ENCODE measurements around the gene PIP5K1C.
A peak's percentile ranks its signal among the peaks of the same experiment; 100 is the strongest.
"Not testable (repeated sequence)": the region's sequence is repeated elsewhere in the genome, so short reads cannot be mapped to it uniquely, and the experiment has no call there.

Gene PIP5K1C

DNA sequence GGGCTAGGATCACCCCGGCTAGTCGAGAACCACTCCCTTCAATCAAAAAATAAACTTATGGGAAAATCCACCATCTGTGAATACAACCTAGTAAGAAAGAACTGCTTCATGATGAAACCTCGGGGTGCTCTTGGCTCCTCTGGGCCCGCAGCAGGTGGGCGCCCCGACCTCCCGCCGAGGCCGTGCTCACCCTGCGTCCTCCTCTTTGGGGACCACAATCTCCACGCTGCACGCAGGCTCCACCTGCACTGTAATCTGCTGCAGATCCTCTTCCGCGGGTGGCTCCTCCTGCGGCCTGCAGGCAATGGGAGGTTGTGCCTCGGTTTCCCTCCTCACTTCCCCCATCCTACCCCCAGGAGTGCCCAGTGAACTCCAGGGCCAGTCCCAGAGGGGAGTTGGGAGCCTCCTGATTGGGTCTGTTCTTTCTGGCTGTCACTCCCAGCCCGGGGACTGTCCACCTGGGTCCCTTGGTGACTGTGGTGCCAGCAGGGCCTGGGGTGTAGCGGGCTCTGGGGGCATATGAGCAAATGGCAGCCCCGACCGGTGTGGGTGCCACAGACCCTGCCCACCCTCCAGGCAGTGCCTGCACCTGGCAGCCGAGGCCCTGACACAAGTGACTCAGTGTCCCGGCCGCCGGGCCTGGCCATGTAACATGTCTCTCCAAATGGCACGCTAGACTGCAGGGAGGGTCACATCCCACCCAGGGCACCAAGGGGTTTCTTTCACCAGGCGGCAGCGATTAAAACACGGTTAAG, 58.6 kb downstream of the PIP5K1C start:
- peaks cover 61% of the 10 kb centered on the region for H3K36me3 Mint-ChIP-seq
- H3K9me3 Mint-ChIP-seq: no peaks in the 10 kb centered on the region
- no peaks in the 10 kb centered on the region for H3K27me3 Mint-ChIP-seq
- H3K4me3 Mint-ChIP-seq: no peak overlapping the region
- no peak for ATAC-seq
- H3K27ac Mint-ChIP-seq: no peak overlapping the region
- H3K4me1 Mint-ChIP-seq: no peaks in the 10 kb centered on the region

DNA sequence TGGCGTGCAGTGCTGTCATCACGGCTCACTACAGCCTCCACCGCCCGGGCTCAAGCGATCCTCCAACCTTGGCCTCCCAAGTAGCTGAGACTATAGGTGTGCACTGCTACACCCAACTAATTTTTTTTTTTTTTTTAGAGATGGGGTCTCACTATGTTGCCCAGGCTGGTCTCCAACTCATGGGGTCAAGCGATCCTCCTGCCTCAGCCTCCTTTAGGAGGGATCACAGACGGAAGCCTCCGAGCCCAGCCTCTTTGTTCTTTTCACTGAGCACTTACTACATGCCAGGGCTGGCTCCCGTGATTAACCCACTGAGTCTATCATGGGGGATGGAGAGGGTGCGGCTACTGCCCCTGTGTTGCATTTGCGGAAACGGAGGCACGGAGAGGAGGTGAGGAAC, 60.8 kb downstream of the PIP5K1C start:
- no peaks in the 10 kb centered on the region for H3K27me3 Mint-ChIP-seq
- no peaks in the 10 kb centered on the region for H3K4me1 Mint-ChIP-seq
- H3K27ac Mint-ChIP-seq: no peak overlapping the region
- H3K36me3 Mint-ChIP-seq: peaks cover 50% of the 10 kb centered on the region
- no peak for ATAC-seq
- H3K9me3 Mint-ChIP-seq: no peaks in the 10 kb centered on the region
- H3K4me3 Mint-ChIP-seq: no peak overlapping the region

DNA sequence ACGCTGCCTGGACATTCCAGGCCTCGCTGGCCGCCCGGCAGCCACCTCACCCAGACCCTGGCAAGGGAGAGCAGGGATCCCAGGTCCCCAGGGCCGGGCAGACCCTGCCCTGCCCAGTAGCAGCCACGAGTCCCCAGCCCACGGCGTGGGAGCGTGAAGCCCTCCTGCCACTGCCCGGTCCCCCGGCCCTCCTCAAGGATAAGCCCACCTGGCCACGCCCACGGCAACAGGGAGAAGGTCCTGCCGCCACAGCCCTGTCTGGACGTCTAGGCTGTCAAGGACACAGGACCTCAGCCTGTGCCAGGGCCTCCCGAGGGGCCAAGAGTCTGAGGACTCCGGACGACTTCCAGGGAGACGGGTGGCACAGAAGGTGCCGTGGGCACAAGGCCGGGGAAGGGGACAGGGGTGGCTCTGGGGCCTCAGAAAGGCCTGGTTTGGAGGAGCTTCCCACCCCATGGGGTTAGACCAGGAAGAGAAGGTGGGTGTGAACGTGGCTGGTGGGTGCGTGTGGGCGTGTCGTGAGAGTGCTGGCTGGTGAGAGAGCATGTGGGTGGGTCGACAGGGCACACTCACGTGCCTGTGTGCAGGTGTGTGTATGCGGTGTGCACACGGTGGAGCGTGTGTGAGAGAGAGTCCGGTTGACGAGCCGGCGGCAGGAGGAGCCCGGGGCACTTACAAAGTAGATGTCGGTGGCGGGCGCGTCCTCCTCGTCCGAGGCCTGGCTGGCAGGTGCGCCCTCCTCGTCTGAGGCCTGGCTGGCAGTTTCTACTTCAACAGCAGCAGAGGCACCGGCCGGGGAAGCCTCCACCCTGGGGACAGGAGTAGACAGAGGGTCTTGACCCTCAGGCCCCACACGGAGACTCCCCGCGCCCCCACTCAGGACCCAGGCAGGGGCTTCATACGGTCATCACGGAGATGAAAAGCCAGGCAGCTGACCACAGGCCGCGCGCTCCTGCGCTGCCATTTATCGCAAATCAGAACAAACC, 61.8 kb downstream of the PIP5K1C start:
- Mint-ChIP-seq H3K27ac (no peak overlapping the region), H3K4me1 (no peaks in the 10 kb centered on the region), H3K9me3 (no peaks in the 10 kb centered on the region), H3K27me3 (no peaks in the 10 kb centered on the region), H3K4me3 (no peak overlapping the region), H3K36me3 (peaks cover 45% of the 10 kb centered on the region)
- peak; percentile 22 for ATAC-seq

DNA sequence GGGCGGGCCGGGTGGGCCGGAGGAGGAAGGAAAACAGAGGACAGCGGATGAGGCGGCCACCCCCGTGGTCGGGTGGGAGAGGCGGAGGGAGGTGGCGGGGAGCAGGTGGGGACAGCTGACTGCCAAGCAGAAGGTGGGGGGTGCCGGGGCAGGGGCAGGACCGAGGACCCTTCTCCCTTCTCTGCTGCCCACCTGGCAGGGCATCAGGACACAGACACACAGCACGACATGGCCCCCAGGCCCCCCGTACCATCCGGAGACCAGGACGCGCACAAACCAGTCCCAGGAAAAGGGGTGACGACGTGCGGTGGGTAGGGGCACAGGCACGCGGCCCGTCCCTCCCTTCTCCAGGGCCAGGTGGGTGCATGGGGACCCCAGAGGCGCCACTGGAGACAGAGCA, 62.6 kb downstream of the PIP5K1C start:
- peak; percentile 20 for ATAC-seq
- Mint-ChIP-seq H3K27ac (no peak overlapping the region), H3K36me3 (peaks cover 38% of the 10 kb centered on the region), H3K4me3 (no peak overlapping the region), H3K9me3 (no peaks in the 10 kb centered on the region), H3K27me3 (no peaks in the 10 kb centered on the region), H3K4me1 (no peaks in the 10 kb centered on the region)

DNA sequence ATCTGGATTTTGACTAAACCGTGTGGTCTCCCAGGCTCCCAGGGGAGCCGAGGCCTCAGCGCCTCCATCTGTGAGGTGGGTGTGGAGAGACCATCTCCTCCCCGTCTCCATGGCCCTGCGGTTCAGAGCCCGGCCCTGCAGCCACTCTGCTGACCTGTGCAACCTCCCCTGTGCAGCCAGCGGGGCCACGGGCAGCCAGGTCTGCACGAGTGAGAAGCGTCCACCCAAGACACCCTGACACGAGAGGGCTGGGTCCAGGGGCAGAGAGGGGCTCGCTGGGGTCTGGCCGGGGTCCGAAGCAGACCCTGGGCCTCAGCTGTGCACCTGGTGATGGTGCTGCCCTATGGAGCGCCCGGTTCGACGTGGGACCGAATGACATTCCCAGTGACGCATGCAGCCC, 63.3 kb downstream of the PIP5K1C start:
- Mint-ChIP-seq H3K27me3 (no peaks in the 10 kb centered on the region), H3K4me3 (no peak overlapping the region), H3K27ac (no peak overlapping the region), H3K36me3 (peaks cover 38% of the 10 kb centered on the region), H3K4me1 (no peaks in the 10 kb centered on the region), H3K9me3 (no peaks in the 10 kb centered on the region)
- no peak for ATAC-seq

DNA sequence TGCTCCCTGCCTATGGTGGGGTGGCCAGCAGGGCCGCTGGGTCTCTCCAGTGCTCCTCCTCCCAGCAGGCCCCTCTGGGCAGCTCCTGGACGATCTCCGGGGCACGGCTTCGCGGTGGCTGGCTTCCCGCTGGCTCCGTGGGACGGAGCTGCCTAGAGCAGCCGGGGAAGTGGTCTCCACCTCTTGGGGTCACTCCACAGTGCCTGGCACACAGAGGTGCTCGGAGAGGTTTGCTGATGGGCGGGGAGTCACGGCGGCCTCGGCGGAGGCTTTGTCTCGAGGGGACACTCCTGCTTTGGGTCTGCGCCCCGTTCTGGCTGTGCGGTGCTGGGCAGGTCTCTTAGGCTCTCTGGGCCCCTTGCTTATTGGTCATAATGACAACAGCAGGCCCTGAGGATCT, 63.8 kb downstream of the PIP5K1C start:
- ATAC-seq: no peak
- Mint-ChIP-seq H3K4me3 (no peak overlapping the region), H3K36me3 (peaks cover 34% of the 10 kb centered on the region), H3K4me1 (no peaks in the 10 kb centered on the region), H3K9me3 (no peaks in the 10 kb centered on the region), H3K27me3 (no peaks in the 10 kb centered on the region), H3K27ac (no peak overlapping the region)

DNA sequence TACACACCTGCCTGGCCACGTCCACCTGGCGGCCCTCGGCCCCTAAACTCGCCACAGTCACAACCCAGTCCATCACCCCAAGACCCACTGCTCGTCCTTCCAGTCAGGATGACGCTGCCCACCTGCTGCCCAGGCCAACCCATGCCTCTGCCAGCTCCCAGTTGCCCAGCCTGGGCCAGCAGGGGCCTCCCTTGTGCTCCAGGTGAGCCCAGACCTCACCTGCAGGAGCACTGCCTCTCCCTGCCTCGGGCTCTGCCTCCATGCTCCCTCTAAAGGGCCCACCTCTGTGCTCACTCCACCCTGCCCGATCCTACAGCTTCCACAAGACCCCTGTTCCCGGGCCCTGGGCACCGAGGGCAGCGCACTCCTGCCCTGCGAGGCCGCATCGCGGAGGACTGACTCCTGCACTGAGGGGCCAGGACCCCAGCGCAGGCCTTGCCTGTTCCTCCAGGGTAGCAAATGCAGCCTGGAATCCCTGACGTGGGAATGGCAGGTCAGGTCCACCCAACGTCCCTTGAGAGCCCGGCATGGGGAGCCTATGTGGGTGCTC, 65.7 kb downstream of the PIP5K1C start:
- Mint-ChIP-seq H3K27me3 (no peaks in the 10 kb centered on the region), H3K4me3 (no peak overlapping the region), H3K4me1 (no peaks in the 10 kb centered on the region), H3K36me3 (peaks cover 36% of the 10 kb centered on the region), H3K9me3 (no peaks in the 10 kb centered on the region), H3K27ac (peak overlapping the region; percentile 31)
- no peak for ATAC-seq

DNA sequence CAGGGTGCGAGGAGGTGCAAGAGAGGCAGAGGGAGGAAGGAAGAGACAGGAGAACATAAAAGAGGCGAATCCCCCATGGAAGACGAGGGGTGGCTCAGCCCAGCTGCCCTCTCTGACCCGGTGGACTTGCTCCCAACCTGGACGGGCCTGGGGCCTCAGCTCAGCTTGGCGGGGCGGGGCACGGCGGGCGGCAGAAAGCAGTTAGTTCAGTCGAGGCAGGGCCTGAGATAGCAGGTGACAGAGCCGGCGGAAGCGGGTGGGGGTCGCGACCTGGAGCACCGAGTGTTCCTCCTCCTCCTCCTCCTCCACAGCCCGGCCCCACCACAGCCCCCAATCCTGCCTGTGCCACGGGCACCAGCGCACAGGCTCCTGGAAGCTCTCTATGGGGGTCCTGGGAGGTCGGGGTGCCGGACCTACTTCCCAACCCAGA, 66.7 kb downstream of the PIP5K1C start:
- Mint-ChIP-seq H3K4me3 (no peak overlapping the region), H3K9me3 (no peaks in the 10 kb centered on the region), H3K27me3 (no peaks in the 10 kb centered on the region), H3K27ac (no peak overlapping the region), H3K36me3 (peaks cover 28% of the 10 kb centered on the region), H3K4me1 (no peaks in the 10 kb centered on the region)
- ATAC-seq: no peak

DNA sequence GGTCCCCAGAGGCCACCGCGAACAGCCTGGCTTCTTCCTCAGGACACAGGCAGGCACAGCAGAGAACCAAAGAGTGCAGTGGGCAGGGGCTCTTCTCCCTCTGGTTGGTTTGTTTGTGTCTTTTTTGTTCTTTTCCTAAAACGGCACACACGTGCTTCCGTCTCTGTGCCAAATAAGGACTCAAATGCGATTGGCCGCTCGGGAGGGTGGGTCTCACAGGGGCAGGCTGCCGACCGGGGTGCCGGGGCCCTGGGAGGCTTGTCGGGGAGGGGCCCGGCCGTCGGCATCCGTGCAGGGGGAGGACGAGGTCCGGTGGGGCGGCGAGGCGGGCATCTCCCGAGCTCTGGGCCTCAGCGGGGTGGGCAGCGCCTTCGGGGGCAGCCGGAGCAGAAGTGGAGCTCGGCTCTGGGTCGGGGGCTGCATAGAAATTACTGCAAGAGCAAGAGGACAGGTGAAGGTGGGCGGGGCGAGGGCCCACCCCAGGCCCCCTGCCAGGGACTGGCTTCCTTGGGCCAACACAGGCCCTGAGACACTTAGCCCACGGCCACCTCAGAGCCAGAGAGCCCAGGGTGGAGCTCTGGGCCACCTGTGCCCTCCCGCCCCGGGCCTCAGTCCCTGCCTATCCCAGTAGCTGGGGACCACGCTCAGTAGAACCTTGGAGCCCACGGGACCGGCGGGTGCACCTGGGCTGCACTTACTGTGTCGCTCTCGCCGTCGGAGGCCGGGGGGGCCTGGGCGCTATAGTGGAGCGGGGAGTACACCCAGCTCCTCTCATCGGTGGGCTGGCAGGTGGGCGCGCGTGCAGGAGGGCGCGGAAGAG, 67.3 kb downstream of the PIP5K1C start:
- H3K4me1 Mint-ChIP-seq: no peaks in the 10 kb centered on the region
- H3K27me3 Mint-ChIP-seq: no peaks in the 10 kb centered on the region
- no peaks in the 10 kb centered on the region for H3K9me3 Mint-ChIP-seq
- peak; percentile 28 for ATAC-seq
- peaks cover 23% of the 10 kb centered on the region for H3K36me3 Mint-ChIP-seq
- no peak overlapping the region for H3K27ac Mint-ChIP-seq
- no peak overlapping the region for H3K4me3 Mint-ChIP-seq

DNA sequence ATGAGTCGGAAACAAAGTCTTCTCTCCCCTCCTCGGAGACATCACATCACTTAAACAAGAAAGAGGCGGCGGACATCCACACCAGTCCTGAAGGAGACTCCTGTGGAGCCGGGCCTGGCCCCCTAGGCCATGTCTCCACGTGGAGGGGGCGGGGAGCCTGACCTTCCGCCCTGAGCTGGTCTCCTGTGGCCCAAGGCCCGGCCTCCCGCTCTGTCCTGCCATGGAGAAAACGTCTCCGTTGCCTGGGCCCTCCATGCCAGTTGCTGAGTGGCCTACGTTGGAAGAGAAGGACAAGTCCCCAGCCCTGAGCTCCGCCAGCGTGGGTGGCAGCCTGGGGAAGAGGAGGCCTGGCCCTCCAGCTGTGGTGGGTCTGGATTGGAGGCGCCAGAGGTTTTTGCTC, 68.2 kb downstream of the PIP5K1C start:
- Mint-ChIP-seq H3K9me3 (no peaks in the 10 kb centered on the region), H3K4me1 (peaks cover 3% of the 10 kb centered on the region), H3K36me3 (peaks cover 20% of the 10 kb centered on the region), H3K27ac (no peak overlapping the region), H3K27me3 (no peaks in the 10 kb centered on the region), H3K4me3 (no peak overlapping the region)
- no peak for ATAC-seq

DNA sequence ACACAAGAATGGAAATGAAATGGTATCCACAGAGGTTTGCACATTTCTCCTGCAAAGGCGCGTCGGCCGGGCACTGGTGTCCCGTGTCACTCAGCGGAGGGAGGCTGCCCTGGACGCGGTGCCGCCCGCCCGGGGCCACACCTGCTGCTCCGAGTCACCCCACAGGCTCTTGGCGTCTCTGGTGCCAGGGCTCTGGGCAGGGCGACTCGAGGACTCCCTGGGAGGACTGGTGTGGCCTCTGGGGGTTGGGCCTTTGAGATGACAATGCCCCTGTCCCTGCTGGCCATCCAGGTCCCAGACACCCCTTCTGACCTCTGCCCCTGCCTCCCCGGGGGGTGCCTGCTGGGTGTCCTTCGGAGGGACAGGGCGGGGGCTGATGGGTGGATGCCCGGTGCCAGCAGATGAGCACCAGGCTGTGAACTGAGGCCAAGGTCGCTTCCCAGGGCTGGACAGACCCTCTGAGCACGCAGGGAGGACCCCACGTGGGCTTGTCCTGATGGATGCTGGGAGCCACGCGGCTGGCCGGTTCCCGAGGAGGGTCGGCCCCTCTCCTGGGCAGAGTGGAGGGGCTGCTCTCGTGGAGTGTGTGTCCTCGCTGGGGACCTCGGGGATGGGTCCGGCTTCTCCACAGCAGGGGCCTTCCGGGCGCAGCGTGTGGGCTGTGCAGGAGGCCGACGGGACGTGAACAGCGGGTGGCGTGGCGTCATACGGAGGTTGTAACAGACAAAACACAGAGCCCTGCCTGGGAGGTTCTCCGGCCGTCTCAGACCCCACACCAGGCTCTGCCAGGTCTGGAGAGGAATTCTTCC, 69.0 kb downstream of the PIP5K1C start:
- Mint-ChIP-seq H3K4me3 (no peak overlapping the region), H3K27ac (no peak overlapping the region), H3K9me3 (no peaks in the 10 kb centered on the region), H3K27me3 (no peaks in the 10 kb centered on the region), H3K36me3 (peaks cover 20% of the 10 kb centered on the region), H3K4me1 (peaks cover 11% of the 10 kb centered on the region)
- ATAC-seq: no peak

DNA sequence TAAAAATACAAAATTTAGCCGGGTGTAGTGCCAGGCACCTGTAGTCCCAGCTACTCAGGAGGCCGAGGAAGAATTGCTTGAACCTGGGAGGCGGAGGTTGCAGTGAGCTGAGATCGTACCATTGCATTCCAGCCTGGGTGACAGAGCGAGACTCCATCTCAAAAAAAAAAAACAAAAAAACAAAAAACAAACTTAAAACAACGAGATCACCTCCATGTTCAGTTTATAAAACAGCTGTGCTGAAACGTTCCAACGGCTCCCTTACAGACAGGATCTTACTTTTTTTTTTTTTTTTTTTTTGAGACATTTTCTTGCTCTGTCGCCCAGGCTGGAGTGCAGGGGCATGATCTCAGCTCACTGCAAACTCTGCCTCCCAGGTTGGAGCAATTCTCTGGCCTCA, 71.5 kb downstream of the PIP5K1C start:
- Mint-ChIP-seq H3K4me1 (peaks cover 28% of the 10 kb centered on the region), H3K36me3 (peaks cover 14% of the 10 kb centered on the region)
- not testable (repeated sequence) for H3K27me3 Mint-ChIP-seq, H3K4me3 Mint-ChIP-seq, H3K27ac Mint-ChIP-seq, H3K9me3 Mint-ChIP-seq, ATAC-seq

DNA sequence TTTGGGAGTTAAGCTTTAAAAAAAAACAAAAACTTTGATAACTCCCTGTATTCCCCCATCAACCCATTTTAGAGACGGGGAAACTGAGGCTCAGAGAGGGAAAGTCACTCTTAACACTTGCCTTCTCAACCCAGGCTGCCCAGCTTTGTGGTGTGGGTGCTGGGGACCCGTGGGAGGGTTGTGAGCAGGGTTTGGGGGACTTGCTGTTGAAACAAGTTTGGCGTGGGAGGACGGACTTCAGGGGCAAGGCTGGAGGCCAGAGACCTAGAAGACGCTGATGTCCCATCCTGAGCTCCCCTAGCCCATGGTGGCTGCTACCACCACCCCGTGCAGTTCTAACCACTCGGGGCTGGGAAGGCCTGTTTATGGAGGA, 72.9 kb downstream of the PIP5K1C start:
- H3K36me3 Mint-ChIP-seq: peaks cover 16% of the 10 kb centered on the region
- H3K27ac Mint-ChIP-seq: peak overlapping the region; percentile 93
- no peaks in the 10 kb centered on the region for H3K9me3 Mint-ChIP-seq
- peak overlapping the region; percentile 93 for H3K4me3 Mint-ChIP-seq
- no peaks in the 10 kb centered on the region for H3K27me3 Mint-ChIP-seq
- ATAC-seq: no peak
- H3K4me1 Mint-ChIP-seq: peaks cover 32% of the 10 kb centered on the region
